SK-N-SH treated with all-trans-retinoic acid at 6 μM for 48 hours (cell line): Measurements from ENCODE around the gene SLC45A1.

Experiments
- ARNTL ChIP-seq: fragments of 450-650 bp; formaldehyde crosslinking; IDR thresholded peaks from 2 replicates; pipeline ENCODE4 v1.5.0; 2020; ENCODE audit warnings: low read depth, mild to moderate bottlenecking, moderate library complexity, borderline replicate concordance
- POU6F1 ChIP-seq: fragments of 250-450 bp; sonication (Bioruptor Pico); IDR thresholded peaks from 2 replicates; pipeline ENCODE4 v1.8.0; 2021; ENCODE audit warnings: low read depth, mild to moderate bottlenecking, moderate library complexity, borderline replicate concordance
- RARB ChIP-seq: fragments of 250-450 bp; sonication (Bioruptor Pico); IDR thresholded peaks from 2 replicates; pipeline ENCODE4 v1.8.0; 2021; ENCODE audit warnings: mild to moderate bottlenecking, moderate library complexity
- TCF4 ChIP-seq: fragments of 250-450 bp; sonication (Bioruptor Pico); IDR thresholded peaks from 2 replicates; pipeline ENCODE4 v1.8.0; 2021; ENCODE audit warnings: mild to moderate bottlenecking, moderate library complexity, borderline replicate concordance
- ZFP30 ChIP-seq: fragments of 450-650 bp; formaldehyde crosslinking; IDR thresholded peaks from 2 replicates; pipeline ENCODE4 v1.5.0; 2022; ENCODE audit warnings: mild to moderate bottlenecking, moderate library complexity

- TF ChIP-seq ZFP30 (CRISPR knock-in tag) = no peak
- no peak for TF ChIP-seq TCF4
- no peak for TF ChIP-seq ARNTL (CRISPR knock-in tag)
- TF ChIP-seq POU6F1 (CRISPR knock-in tag) = no peak
- no peak for TF ChIP-seq RARB (CRISPR knock-in tag)
Measured at GRCh38 chr1:8329439-8329838, 11.5 kb downstream of the SLC45A1 start.
